Measurements from ENCODE around the gene NRXN3. TPM values are rescaled to one million over a fixed set of nuclear protein-coding genes. Genes with fewer than 3 reads are reported as not detected.

Gene NRXN3
- total RNA-seq, 1 experiment from 2014 or later: not detected

- intact Hi-C loops (cut with micrococcal nuclease): no loop called here
- H3K4me1 ChIP-seq (ENCODE audit: control insufficient read depth in 1 of 2, insufficient read depth in 2 of 2, low read length in 2 of 2): no peaks in the 10 kb centered on the region
- ChIA-PET RAD21 (ENCODE audit: low non-redundant PET in 1 of 2, low total read pairs in 2 of 2, uncharacterized antibody in 2 of 2, unreplicated experiment in 2 of 2) (no interaction called here), POLR2A (no interaction called here), CTCF (no interaction called here)
- no peaks in the 10 kb centered on the region for H3K79me2 ChIP-seq (ENCODE audit: insufficient read depth, low read length)
- no peak overlapping the region for H2AFZ ChIP-seq (ENCODE audit: low read depth, low read length, poor library complexity, severe bottlenecking)
- H3K9me3 ChIP-seq (ENCODE audit: control insufficient read depth in 1 of 2, insufficient read depth in 1 of 2, low read depth in 1 of 2, low read length in 2 of 2): peaks cover 3 to 14% of the 10 kb centered on the region in 2 experiments; a peak in 2 of 4 replicates
- no peaks in the 10 kb centered on the region for H4K20me1 ChIP-seq (ENCODE audit: insufficient read depth)
- no peaks in the 10 kb centered on the region for H3K9me2 ChIP-seq (ENCODE audit: insufficient read depth)
- no peaks in the 10 kb centered on the region for H3K27me3 ChIP-seq (ENCODE audit: insufficient read depth, low read length)
- no peak overlapping the region for H3K27ac ChIP-seq (ENCODE audit: low read depth, low read length)
- H3K9ac ChIP-seq (ENCODE audit: low read length): no peak overlapping the region
- DNase-seq (ENCODE audit: low read depth, low spot score): no peak
- TF ChIP-seq, protein P1, sequence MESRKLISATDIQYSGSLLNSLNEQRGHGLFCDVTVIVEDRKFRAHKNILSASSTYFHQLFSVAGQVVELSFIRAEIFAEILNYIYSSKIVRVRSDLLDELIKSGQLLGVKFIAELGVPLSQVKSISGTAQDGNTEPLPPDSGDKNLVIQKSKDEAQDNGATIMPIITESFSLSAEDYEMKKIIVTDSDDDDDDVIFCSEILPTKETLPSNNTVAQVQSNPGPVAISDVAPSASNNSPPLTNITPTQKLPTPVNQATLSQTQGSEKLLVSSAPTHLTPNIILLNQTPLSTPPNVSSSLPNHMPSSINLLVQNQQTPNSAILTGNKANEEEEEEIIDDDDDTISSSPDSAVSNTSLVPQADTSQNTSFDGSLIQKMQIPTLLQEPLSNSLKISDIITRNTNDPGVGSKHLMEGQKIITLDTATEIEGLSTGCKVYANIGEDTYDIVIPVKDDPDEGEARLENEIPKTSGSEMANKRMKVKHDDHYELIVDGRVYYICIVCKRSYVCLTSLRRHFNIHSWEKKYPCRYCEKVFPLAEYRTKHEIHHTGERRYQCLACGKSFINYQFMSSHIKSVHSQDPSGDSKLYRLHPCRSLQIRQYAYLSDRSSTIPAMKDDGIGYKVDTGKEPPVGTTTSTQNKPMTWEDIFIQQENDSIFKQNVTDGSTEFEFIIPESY (IDR thresholded peaks at IDR 0.05; ENCODE audit: extremely low read depth, insufficient replicate concordance, low read length): no peak
- no peak for ATAC-seq
- no peaks in the 10 kb centered on the region for H3K36me3 ChIP-seq (ENCODE audit: control insufficient read depth in 1 of 2, insufficient read depth in 2 of 2, low read length in 2 of 2)
- no TSS peak for BruUV-seq (replicated peaks)
- no peak overlapping the region for H3K4me2 ChIP-seq (ENCODE audit: low read length)
- H3K4me3 ChIP-seq (replicated peaks in 1 of 2; ENCODE audit: low read depth in 1 of 2, low read length in 2 of 2): no peak overlapping the region
Measured at GRCh38 chr14:79878229-79878628, 1708.1 kb downstream of the NRXN3 start.

DNA sequence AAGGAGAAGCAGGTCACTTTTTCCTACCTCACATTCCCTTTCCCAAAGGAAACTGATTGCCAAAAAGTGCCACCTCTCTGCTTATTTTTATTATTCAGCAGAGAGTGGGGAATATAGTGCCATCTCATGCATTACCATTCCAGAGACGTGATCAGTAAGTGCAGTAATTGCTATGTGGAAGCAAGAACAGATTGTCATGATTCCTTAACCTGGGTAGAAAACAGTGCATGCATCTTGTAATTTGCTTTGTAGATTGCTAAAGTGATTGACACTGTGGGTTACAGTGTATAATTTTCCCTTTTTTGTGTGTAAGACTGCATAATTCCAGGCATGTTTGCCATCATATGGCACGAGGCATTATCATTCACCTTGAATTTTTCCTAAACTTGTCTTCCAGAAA is 1708.6 kb downstream of the NRXN3 start:
- H3K9ac ChIP-seq (ENCODE audit: low read length): no peak overlapping the region
- no peaks in the 10 kb centered on the region for H3K9me2 ChIP-seq (ENCODE audit: insufficient read depth)
- H3K36me3 ChIP-seq (ENCODE audit: control insufficient read depth in 1 of 2, insufficient read depth in 2 of 2, low read length in 2 of 2): no peaks in the 10 kb centered on the region
- intact Hi-C loops (cut with micrococcal nuclease): no loop called here
- H3K4me3 ChIP-seq (replicated peaks in 1 of 2; ENCODE audit: low read depth in 1 of 2, low read length in 2 of 2): no peak overlapping the region
- H3K4me2 ChIP-seq (ENCODE audit: low read length): no peak overlapping the region
- RAD21 ChIA-PET (ENCODE audit: low non-redundant PET in 1 of 2, low total read pairs in 2 of 2, uncharacterized antibody in 2 of 2, unreplicated experiment in 2 of 2): no interaction called here
- H3K9me3 ChIP-seq (ENCODE audit: control insufficient read depth in 1 of 2, insufficient read depth in 1 of 2, low read depth in 1 of 2, low read length in 2 of 2): peaks cover 3 to 17% of the 10 kb centered on the region in 2 experiments; a peak in 2 of 4 replicates
- H3K27me3 ChIP-seq (ENCODE audit: insufficient read depth, low read length): no peaks in the 10 kb centered on the region
- H3K79me2 ChIP-seq (ENCODE audit: insufficient read depth, low read length): no peaks in the 10 kb centered on the region
- DNase-seq (ENCODE audit: low read depth, low spot score) (no peak), ATAC-seq (no peak)
- H3K4me1 ChIP-seq (ENCODE audit: control insufficient read depth in 1 of 2, insufficient read depth in 2 of 2, low read length in 2 of 2): no peaks in the 10 kb centered on the region
- no TSS peak for BruUV-seq (replicated peaks)
- no peak overlapping the region for H3K27ac ChIP-seq (ENCODE audit: low read depth, low read length)
- CTCF ChIA-PET: no interaction called here
- POLR2A ChIA-PET: no interaction called here
- no peaks in the 10 kb centered on the region for H4K20me1 ChIP-seq (ENCODE audit: insufficient read depth)
- no peak overlapping the region for H2AFZ ChIP-seq (ENCODE audit: low read depth, low read length, poor library complexity, severe bottlenecking)
- TF ChIP-seq POLR2AphosphoS5 (IDR thresholded peaks at IDR 0.05; ENCODE audit: low read depth, low read length) (no peak), SRF (IDR thresholded peaks at IDR 0.05; ENCODE audit: low read depth) (no peak), MAX (IDR thresholded peaks at IDR 0.05) (no peak), EGR1 (IDR thresholded peaks at IDR 0.05; ENCODE audit: low read depth) (no peak), ZFX (IDR thresholded peaks at IDR 0.05) (no peak), SIN3A (IDR thresholded peaks at IDR 0.05; ENCODE audit: low read depth) (no peak), RAD21 (IDR thresholded peaks at IDR 0.05; ENCODE audit: low read depth) (no peak), EZH2phosphoT487 (IDR thresholded peaks at IDR 0.05; ENCODE audit: borderline replicate concordance) (no peak), EZH2 (IDR thresholded peaks at IDR 0.05) (no peak), FOSL1 (IDR thresholded peaks at IDR 0.05; ENCODE audit: low read depth) (no peak), POLR2A (IDR thresholded peaks at IDR 0.05; ENCODE audit: borderline replicate concordance, extremely low read depth, insufficient read depth, insufficient read length) (no peak)
- TF ChIP-seq, protein P2, sequence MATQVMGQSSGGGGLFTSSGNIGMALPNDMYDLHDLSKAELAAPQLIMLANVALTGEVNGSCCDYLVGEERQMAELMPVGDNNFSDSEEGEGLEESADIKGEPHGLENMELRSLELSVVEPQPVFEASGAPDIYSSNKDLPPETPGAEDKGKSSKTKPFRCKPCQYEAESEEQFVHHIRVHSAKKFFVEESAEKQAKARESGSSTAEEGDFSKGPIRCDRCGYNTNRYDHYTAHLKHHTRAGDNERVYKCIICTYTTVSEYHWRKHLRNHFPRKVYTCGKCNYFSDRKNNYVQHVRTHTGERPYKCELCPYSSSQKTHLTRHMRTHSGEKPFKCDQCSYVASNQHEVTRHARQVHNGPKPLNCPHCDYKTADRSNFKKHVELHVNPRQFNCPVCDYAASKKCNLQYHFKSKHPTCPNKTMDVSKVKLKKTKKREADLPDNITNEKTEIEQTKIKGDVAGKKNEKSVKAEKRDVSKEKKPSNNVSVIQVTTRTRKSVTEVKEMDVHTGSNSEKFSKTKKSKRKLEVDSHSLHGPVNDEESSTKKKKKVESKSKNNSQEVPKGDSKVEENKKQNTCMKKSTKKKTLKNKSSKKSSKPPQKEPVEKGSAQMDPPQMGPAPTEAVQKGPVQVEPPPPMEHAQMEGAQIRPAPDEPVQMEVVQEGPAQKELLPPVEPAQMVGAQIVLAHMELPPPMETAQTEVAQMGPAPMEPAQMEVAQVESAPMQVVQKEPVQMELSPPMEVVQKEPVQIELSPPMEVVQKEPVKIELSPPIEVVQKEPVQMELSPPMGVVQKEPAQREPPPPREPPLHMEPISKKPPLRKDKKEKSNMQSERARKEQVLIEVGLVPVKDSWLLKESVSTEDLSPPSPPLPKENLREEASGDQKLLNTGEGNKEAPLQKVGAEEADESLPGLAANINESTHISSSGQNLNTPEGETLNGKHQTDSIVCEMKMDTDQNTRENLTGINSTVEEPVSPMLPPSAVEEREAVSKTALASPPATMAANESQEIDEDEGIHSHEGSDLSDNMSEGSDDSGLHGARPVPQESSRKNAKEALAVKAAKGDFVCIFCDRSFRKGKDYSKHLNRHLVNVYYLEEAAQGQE (IDR thresholded peaks at IDR 0.05; ENCODE audit: low read depth): no peak
- TF ChIP-seq, protein P1 (IDR thresholded peaks at IDR 0.05; ENCODE audit: extremely low read depth, insufficient replicate concordance, low read length): no peak
- TF ChIP-seq, protein P3, sequence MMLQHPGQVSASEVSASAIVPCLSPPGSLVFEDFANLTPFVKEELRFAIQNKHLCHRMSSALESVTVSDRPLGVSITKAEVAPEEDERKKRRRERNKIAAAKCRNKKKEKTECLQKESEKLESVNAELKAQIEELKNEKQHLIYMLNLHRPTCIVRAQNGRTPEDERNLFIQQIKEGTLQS (IDR thresholded peaks at IDR 0.05): no peak

Measured in HCT116 (cell line).